A549 (cell line): ENCODE measurements around the gene MAG.

ENCODE experiments used
- CTCF ChIP-seq: fragments of >200 bp; sonication (Bioruptor Twin); formaldehyde crosslinking; IDR thresholded peaks from 3 replicates; pipeline ENCODE4 v1.5.1; 2016
- KDM5A ChIP-seq: fragments of 200-600 bp; sonication (generic); IDR thresholded peaks from 2 replicates; pipeline ENCODE4 v1.6.1; 2016; ENCODE audit warnings: antibody characterized with exemption, mild to moderate bottlenecking
- MAX ChIP-seq: IDR thresholded peaks from 2 replicates; pipeline ENCODE4 v1.6.1; 2012
- TP53 ChIP-seq: fragments of 250-450 bp; sonication (Bioruptor Pico); IDR thresholded peaks from 2 replicates; pipeline ENCODE4 v1.5.0; 2021; ENCODE audit warnings: mild to moderate bottlenecking, moderate library complexity

- TF ChIP-seq MAX (no peak), KDM5A (no peak), TP53 (CRISPR knock-in tag) (no peak), CTCF (no peak)
Measured at GRCh38 chr19:35363001-35363590, 71.1 kb downstream of the MAG start.
